LHCN-M2 (cell line): ENCODE data around the gene RASSF1. TPM values are rescaled to one million over a fixed set of nuclear protein-coding genes. Genes with fewer than 3 reads are reported as not detected.
"Not testable (repeated sequence)": the region's sequence is repeated elsewhere in the genome, so short reads cannot be mapped to it uniquely, and the experiment has no call there.

Source experiments
- DNase-seq: peaks from one replicate; pipeline ENCODE4 v3.0.0-alpha.2; 2012; ENCODE audit warnings: low read depth
- total RNA-seq: library from RNA; depleted of rRNA; stranded (reverse); fragments of >200 nt; gene quantifications from 2 replicates; pipeline ENCODE4 v1.2.3, GENCODE V29; 2014

The RASSF1 gene
- total RNA-seq, 1 experiment from 2014 or later, result 26.3 TPM

- peak; percentile 57 for DNase-seq
These were observed 16.1 kb downstream of the RASSF1 start for GRCh38 chr3:50324351-50325112.

GRCh38 chr3:50323614-50324199 lies 16.9 kb downstream of the RASSF1 start:
- no peak for DNase-seq

- DNase-seq, result no peak
These were observed 17.5 kb downstream of the RASSF1 start for GRCh38 chr3:50323092-50323600.

- no peak for DNase-seq
These were observed 18.1 kb downstream of the RASSF1 start, which contains the start of gene HYAL2 for GRCh38 chr3:50322386-50323091. Gene HYAL2 (minus strand): TSS chr3:50322745. CDS start chr3:50320489, 2,256 bp downstream.

- DNase-seq, result no peak
These were observed 18.6 kb downstream of the RASSF1 start for GRCh38 chr3:50322115-50322385.

GRCh38 chr3:50321336-50322114 lies 19.1 kb downstream of the RASSF1 start:
- peak; percentile 85 for DNase-seq

GRCh38 chr3:50320853-50321335 lies 19.7 kb downstream of the RASSF1 start:
- peak; percentile 63 for DNase-seq

- DNase-seq, result no peak
These were observed 20.6 kb downstream of the RASSF1 start for GRCh38 chr3:50319894-50320625.

- DNase-seq, result no peak
These were observed 21.3 kb downstream of the RASSF1 start for GRCh38 chr3:50319181-50319893.

- no peak for DNase-seq
These were observed 22.0 kb downstream of the RASSF1 start for GRCh38 chr3:50318615-50319014.

GRCh38 chr3:50318163-50318562 lies 22.5 kb downstream of the RASSF1 start:
- no peak for DNase-seq

GRCh38 chr3:50317300-50317699 lies 23.3 kb downstream of the RASSF1 start:
- DNase-seq, result no peak

GRCh38 chr3:50316657-50317242 lies 23.9 kb downstream of the RASSF1 start:
- no peak for DNase-seq

- DNase-seq, result no peak
These were observed 25.8 kb downstream of the RASSF1 start for GRCh38 chr3:50314816-50315215.

GRCh38 chr3:50314342-50314741 lies 26.3 kb downstream of the RASSF1 start:
- no peak for DNase-seq

- not testable (repeated sequence) for DNase-seq
These were observed 28.6 kb downstream of the RASSF1 start for GRCh38 chr3:50312041-50312440.

- DNase-seq, result peak; percentile 16
These were observed 36.0 kb downstream of the RASSF1 start for GRCh38 chr3:50304601-50305000.

GRCh38 chr3:50303013-50303815 lies 37.4 kb downstream of the RASSF1 start, which contains the start of gene HYAL1:
Gene HYAL1 (minus strand): TSS chr3:50303574. CDS start chr3:50302956, 618 bp downstream.
- no peak for DNase-seq
